ENCODE data around the gene CDC42. TPM values are rescaled to one million over a fixed set of nuclear protein-coding genes. Genes with fewer than 3 reads are reported as not detected.

The CDC42 gene
- total RNA-seq, 4 donors from 2014 or later: 108 to 223 (median 200) TPM

- H3K36me3 ChIP-seq: no peaks in the 10 kb centered on the region
- TF ChIP-seq EP300 (IDR thresholded peaks at IDR 0.05) (no peak), POLR2A (IDR thresholded peaks at IDR 0.05) (no peak), POLR2AphosphoS5 (IDR thresholded peaks at IDR 0.05) (no peak), CTCF (IDR thresholded peaks at IDR 0.05) (no peak)
- H3K27ac ChIP-seq: no peak overlapping the region
- no peak overlapping the region for H3K4me3 ChIP-seq
- H3K9me3 ChIP-seq: no peaks in the 10 kb centered on the region
- peaks cover 20% of the 10 kb centered on the region for H3K4me1 ChIP-seq
- no peak for DNase-seq (ENCODE audit: low spot score in 2 of 2)
- 76% methylated on average over 3 of the region's 3 CpGs for WGBS
- no peaks in the 10 kb centered on the region for H3K27me3 ChIP-seq
These were observed 75.2 kb downstream of the CDC42 start for GRCh38 chr1:22127731-22128130.

GRCh38 chr1:22128392-22128791 lies 75.9 kb downstream of the CDC42 start:
- H3K9me3 ChIP-seq: no peaks in the 10 kb centered on the region
- TF ChIP-seq POLR2A (IDR thresholded peaks at IDR 0.05) (no peak), POLR2AphosphoS5 (IDR thresholded peaks at IDR 0.05) (no peak), CTCF (IDR thresholded peaks at IDR 0.05) (no peak), EP300 (IDR thresholded peaks at IDR 0.05) (no peak)
- no peaks in the 10 kb centered on the region for H3K27me3 ChIP-seq
- peaks cover 18% of the 10 kb centered on the region for H3K4me1 ChIP-seq
- H3K27ac ChIP-seq: no peak overlapping the region
- WGBS: 66% methylated on average over 12 of the region's 12 CpGs
- H3K36me3 ChIP-seq: no peaks in the 10 kb centered on the region
- no peak for DNase-seq (ENCODE audit: low spot score in 2 of 2)
- H3K4me3 ChIP-seq: no peak overlapping the region

GRCh38 chr1:22129501-22130117 lies 77.1 kb downstream of the CDC42 start:
- TF ChIP-seq POLR2AphosphoS5 (IDR thresholded peaks at IDR 0.05) (no peak), CTCF (IDR thresholded peaks at IDR 0.05) (no peak), POLR2A (IDR thresholded peaks at IDR 0.05) (no peak), EP300 (IDR thresholded peaks at IDR 0.05) (no peak)
- WGBS: 78% methylated on average over 28 of the region's 29 CpGs
- H3K27ac ChIP-seq: no peak overlapping the region

GRCh38 chr1:22131062-22131461 lies 78.6 kb downstream of the CDC42 start:
- TF ChIP-seq CTCF (IDR thresholded peaks at IDR 0.05) (no peak), POLR2A (IDR thresholded peaks at IDR 0.05) (no peak), POLR2AphosphoS5 (IDR thresholded peaks at IDR 0.05) (no peak), EP300 (IDR thresholded peaks at IDR 0.05) (no peak)

More at GRCh38 chr1:22129501-22130117, 77.1 kb downstream of the CDC42 start:
- Histone ChIP-seq H3K4me1 (peaks cover 17% of the 10 kb centered on the region), H3K9me3 (no peaks in the 10 kb centered on the region), H3K27me3 (no peaks in the 10 kb centered on the region), H3K36me3 (no peaks in the 10 kb centered on the region), H3K4me3 (no peak overlapping the region)
- no peak for DNase-seq (ENCODE audit: low spot score in 2 of 2)

GRCh38 chr1:22131875-22132486 lies 79.5 kb downstream of the CDC42 start:
- no peak for TF ChIP-seq EP300 (IDR thresholded peaks at IDR 0.05)
- TF ChIP-seq CTCF (IDR thresholded peaks at IDR 0.05): peak; percentile 43 to 69
- DNase-seq (ENCODE audit: low spot score in 2 of 2): no peak

More at GRCh38 chr1:22131062-22131461, 78.6 kb downstream of the CDC42 start:
- H3K9me3 ChIP-seq: no peaks in the 10 kb centered on the region
- DNase-seq (ENCODE audit: low spot score in 2 of 2): no peak
- no peaks in the 10 kb centered on the region for H3K27me3 ChIP-seq
- no peak overlapping the region for H3K27ac ChIP-seq
- peaks cover 18% of the 10 kb centered on the region for H3K4me1 ChIP-seq
- 74% methylated on average over 3 of the region's 4 CpGs for WGBS
- no peaks in the 10 kb centered on the region for H3K36me3 ChIP-seq
- no peak overlapping the region for H3K4me3 ChIP-seq

More at GRCh38 chr1:22131875-22132486, 79.5 kb downstream of the CDC42 start:
- H3K27me3 ChIP-seq: no peaks in the 10 kb centered on the region
- H3K36me3 ChIP-seq: no peaks in the 10 kb centered on the region
- WGBS: 25% methylated on average over 2 of the region's 10 CpGs
- H3K9me3 ChIP-seq: no peaks in the 10 kb centered on the region
- no peak overlapping the region for H3K4me3 ChIP-seq
- no peak overlapping the region for H3K27ac ChIP-seq
- H3K4me1 ChIP-seq: peaks cover 27% of the 10 kb centered on the region

All from suprapubic skin (tissue), 4 donors.